ENCODE measurements around the gene ULK4. TPM values are rescaled to one million over a fixed set of nuclear protein-coding genes. Genes with fewer than 3 reads are reported as not detected.

The ULK4 gene
- total and polyA plus RNA-seq, 2 of the 4 experiments (the other 2 are of a cell fraction), result 2.7 to 5.0 TPM

DNA sequence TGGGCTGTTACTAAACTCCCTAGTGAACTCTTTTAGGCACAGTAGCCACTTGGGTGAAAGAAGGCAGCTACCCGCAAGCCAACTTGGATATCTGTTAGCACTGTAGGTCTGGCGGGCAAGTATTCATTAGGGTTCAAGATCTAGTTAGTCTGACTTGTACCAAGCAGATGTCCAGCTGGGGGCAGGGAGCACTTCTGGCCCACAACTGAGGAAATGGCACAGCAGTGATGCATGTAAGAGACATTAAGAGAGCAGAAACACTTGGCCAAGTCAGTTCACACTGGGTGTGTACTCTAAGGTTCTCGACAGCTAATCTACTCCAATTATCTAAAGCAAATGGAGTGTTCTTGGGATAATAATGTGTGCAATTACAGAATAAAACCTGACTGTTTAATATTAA is 630.9 kb downstream of the ULK4 start:
- Histone ChIP-seq H2AK9ac (replicated peaks; ENCODE audit: low read depth, low read length, poor library complexity) (peak overlapping the region; percentile 37), H3K9me1 (ENCODE audit: insufficient read depth, low read length) (peaks cover 6% of the 10 kb centered on the region), H3K27me3 (ENCODE audit: control insufficient read depth, insufficient read depth, low read length) (no peaks in the 10 kb centered on the region), H3K4me3 (ENCODE audit: insufficient read depth, low read depth, low read length) (no peak overlapping the region), H3K23ac (ENCODE audit: low read depth, low read length) (no peak overlapping the region), H2BK120ac (ENCODE audit: low read depth, low read length) (no peak overlapping the region), H2BK20ac (ENCODE audit: low read depth, low read length) (no peak overlapping the region), H2AFZ (replicated peaks; ENCODE audit: low read length, poor library complexity) (peak overlapping the region; percentile 28), H3K4ac (ENCODE audit: low read depth, low read length) (peak overlapping the region; percentile 62; the same call in 1 of the 2 replicates), H2AK5ac (ENCODE audit: low read depth, low read length) (peak overlapping the region; percentile 27; the same call in 1 of the 2 replicates), H4K20me1 (ENCODE audit: insufficient read depth, low read length) (no peaks in the 10 kb centered on the region), H2BK15ac (ENCODE audit: low read depth, low read length) (no peak overlapping the region), H4K5ac (ENCODE audit: low read depth, low read length) (no peak overlapping the region), H3K14ac (replicated peaks; ENCODE audit: low read depth, low read length) (0 out of 2 replicates have a peak overlapping the region, but pooled peaks have one; percentile 37), H3K4me2 (ENCODE audit: low read depth, low read length) (no peak overlapping the region), H4K8ac (ENCODE audit: low read depth in 2 of 2, low read length in 2 of 2) (peak overlapping the region in 1 of 2 experiments; percentile 35; a peak in 2 of 4 replicates), H3K4me1 (ENCODE audit: control insufficient read depth, insufficient read depth, low read length) (peaks cover 8% of the 10 kb centered on the region), H3K9ac (ENCODE audit: low read depth, low read length) (no peak overlapping the region), H3K56ac (ENCODE audit: extremely low read depth, insufficient read depth, low read length) (no peak overlapping the region), H3K36me3 (ENCODE audit: control insufficient read depth, insufficient read depth, low read length) (no peaks in the 10 kb centered on the region), H3K9me3 (ENCODE audit: control insufficient read depth, insufficient read depth, low read length) (no peaks in the 10 kb centered on the region), H3K79me1 (ENCODE audit: low read depth in 1 of 2, low read length in 2 of 2) (no peaks in the 10 kb centered on the region), H3K27ac (ENCODE audit: insufficient read depth, low read length) (no peak overlapping the region), H4K91ac (ENCODE audit: insufficient read depth, low read depth, low read length) (no peak overlapping the region), H2BK5ac (ENCODE audit: low read depth, low read length, poor library complexity, severe bottlenecking) (peak overlapping the region; percentile 2), H3K18ac (ENCODE audit: low read depth, low read length) (no peak overlapping the region)
- in situ Hi-C loops (cut with MboI; ENCODE audit: low sequenced_read_pairs), result no loop called here
- ATAC-seq (ENCODE audit: low read depth) (no peak), DNase-seq (peak; percentile 3)
- POLR2A ChIA-PET (ENCODE audit: unreplicated experiment), result no interaction called here
- 100% methylated on average over 2 of the region's 3 CpGs; no CpG with 5 or more reads in 1 of the 2 experiments for WGBS, 2 experiments (ENCODE audit: extremely low coverage in 2 of 2, insufficient read length in 1 of 2)
- dilution Hi-C loops (cut with HindIII; ENCODE audit: low sequenced_read_pairs, unreplicated experiment), result no loop called here
- BruUV-seq (replicated peaks), result no TSS peak
- CTCF ChIA-PET, result no interaction called here
- TF ChIP-seq, protein P1, sequence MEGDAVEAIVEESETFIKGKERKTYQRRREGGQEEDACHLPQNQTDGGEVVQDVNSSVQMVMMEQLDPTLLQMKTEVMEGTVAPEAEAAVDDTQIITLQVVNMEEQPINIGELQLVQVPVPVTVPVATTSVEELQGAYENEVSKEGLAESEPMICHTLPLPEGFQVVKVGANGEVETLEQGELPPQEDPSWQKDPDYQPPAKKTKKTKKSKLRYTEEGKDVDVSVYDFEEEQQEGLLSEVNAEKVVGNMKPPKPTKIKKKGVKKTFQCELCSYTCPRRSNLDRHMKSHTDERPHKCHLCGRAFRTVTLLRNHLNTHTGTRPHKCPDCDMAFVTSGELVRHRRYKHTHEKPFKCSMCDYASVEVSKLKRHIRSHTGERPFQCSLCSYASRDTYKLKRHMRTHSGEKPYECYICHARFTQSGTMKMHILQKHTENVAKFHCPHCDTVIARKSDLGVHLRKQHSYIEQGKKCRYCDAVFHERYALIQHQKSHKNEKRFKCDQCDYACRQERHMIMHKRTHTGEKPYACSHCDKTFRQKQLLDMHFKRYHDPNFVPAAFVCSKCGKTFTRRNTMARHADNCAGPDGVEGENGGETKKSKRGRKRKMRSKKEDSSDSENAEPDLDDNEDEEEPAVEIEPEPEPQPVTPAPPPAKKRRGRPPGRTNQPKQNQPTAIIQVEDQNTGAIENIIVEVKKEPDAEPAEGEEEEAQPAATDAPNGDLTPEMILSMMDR (conservative IDR thresholded peaks at IDR 0.05; ENCODE audit: low read depth, low read length), result no peak
- TF ChIP-seq RAD21 (IDR thresholded peaks at IDR 0.05; ENCODE audit: low read length), result no peak
- TF ChIP-seq FOS (IDR thresholded peaks at IDR 0.05; ENCODE audit: low read depth, low read length), result no peak
- TF ChIP-seq, protein P2, sequence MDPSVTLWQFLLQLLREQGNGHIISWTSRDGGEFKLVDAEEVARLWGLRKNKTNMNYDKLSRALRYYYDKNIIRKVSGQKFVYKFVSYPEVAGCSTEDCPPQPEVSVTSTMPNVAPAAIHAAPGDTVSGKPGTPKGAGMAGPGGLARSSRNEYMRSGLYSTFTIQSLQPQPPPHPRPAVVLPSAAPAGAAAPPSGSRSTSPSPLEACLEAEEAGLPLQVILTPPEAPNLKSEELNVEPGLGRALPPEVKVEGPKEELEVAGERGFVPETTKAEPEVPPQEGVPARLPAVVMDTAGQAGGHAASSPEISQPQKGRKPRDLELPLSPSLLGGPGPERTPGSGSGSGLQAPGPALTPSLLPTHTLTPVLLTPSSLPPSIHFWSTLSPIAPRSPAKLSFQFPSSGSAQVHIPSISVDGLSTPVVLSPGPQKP (IDR thresholded peaks at IDR 0.05; ENCODE audit: borderline replicate concordance, low read depth, low read length), result no peak
- no peak for TF ChIP-seq RFX5 (IDR thresholded peaks at IDR 0.05; ENCODE audit: low read depth, low read length)
- TF ChIP-seq CEBPB (IDR thresholded peaks at IDR 0.05; ENCODE audit: low read depth, low read length), result no peak
- TF ChIP-seq MAZ (IDR thresholded peaks at IDR 0.05; ENCODE audit: borderline replicate concordance, low read depth, low read length), result no peak
- TF ChIP-seq BHLHE40 (IDR thresholded peaks at IDR 0.05; ENCODE audit: low read depth, low read length), result no peak
- TF ChIP-seq, protein P3, sequence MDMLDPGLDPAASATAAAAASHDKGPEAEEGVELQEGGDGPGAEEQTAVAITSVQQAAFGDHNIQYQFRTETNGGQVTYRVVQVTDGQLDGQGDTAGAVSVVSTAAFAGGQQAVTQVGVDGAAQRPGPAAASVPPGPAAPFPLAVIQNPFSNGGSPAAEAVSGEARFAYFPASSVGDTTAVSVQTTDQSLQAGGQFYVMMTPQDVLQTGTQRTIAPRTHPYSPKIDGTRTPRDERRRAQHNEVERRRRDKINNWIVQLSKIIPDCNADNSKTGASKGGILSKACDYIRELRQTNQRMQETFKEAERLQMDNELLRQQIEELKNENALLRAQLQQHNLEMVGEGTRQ (IDR thresholded peaks at IDR 0.05; ENCODE audit: low read depth, low read length), result no peak
- TF ChIP-seq NFE2L2 (IDR thresholded peaks at IDR 0.05; ENCODE audit: low read depth, low read length), result no peak
- TF ChIP-seq CHD1 (IDR thresholded peaks at IDR 0.05; ENCODE audit: low read depth, low read length), result no peak
- no peak for TF ChIP-seq MAFK (IDR thresholded peaks at IDR 0.05; ENCODE audit: low read depth, low read length)
- TF ChIP-seq POLR2A (IDR thresholded peaks at IDR 0.05; ENCODE audit: low read depth, low read length), result no peak
- TF ChIP-seq MXI1 (IDR thresholded peaks at IDR 0.05; ENCODE audit: borderline replicate concordance, low read depth, low read length), result no peak
- no peak for TF ChIP-seq SMC3 (IDR thresholded peaks at IDR 0.05; ENCODE audit: low read depth, low read length)
- TF ChIP-seq RCOR1 (IDR thresholded peaks at IDR 0.05; ENCODE audit: insufficient replicate concordance, low read length), result no peak
- intact Hi-C loops (cut with micrococcal nuclease), result no loop called here
